ENCODE data around the gene CEACAM5.

- TF ChIP-seq GABPA (IDR thresholded peaks at IDR 0.05 in 1 of 2, conservative IDR thresholded peaks at IDR 0.05 in 1 of 2), result no peak
- no peak for TF ChIP-seq CTCF (IDR thresholded peaks at IDR 0.05; ENCODE audit: low read depth, low read length, missing input control)
- TF ChIP-seq, protein P1, sequence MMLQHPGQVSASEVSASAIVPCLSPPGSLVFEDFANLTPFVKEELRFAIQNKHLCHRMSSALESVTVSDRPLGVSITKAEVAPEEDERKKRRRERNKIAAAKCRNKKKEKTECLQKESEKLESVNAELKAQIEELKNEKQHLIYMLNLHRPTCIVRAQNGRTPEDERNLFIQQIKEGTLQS (IDR thresholded peaks at IDR 0.05), result no peak
- TF ChIP-seq RAD21 (IDR thresholded peaks at IDR 0.05), result no peak
Measured at GRCh38 chr19:41709951-41710645, 1.7 kb downstream of the CEACAM5 start.
